GM12891 (cell line): Measurements from ENCODE around the gene CCSAP.

ENCODE experiments used
- POLR2A ChIP-seq: IDR thresholded peaks from 2 replicates; pipeline ENCODE4 v1.6.1; 2011; ENCODE audit warnings: low read depth, low read length, control low read depth
- POLR2AphosphoS5 ChIP-seq: IDR thresholded peaks from 2 replicates; pipeline ENCODE4 v1.6.1; 2011; ENCODE audit warnings: low read depth, low read length, control low read depth
- POU2F2 ChIP-seq: IDR thresholded peaks from 2 replicates; pipeline ENCODE4 v1.6.1; 2011; ENCODE audit warnings: low read depth, mild to moderate bottlenecking, control low read depth, low read length, moderate library complexity
- TAF1 ChIP-seq: IDR thresholded peaks from 2 replicates; pipeline ENCODE4 v1.6.1; 2011; ENCODE audit warnings: low read depth, low read length, control low read depth

DNA sequence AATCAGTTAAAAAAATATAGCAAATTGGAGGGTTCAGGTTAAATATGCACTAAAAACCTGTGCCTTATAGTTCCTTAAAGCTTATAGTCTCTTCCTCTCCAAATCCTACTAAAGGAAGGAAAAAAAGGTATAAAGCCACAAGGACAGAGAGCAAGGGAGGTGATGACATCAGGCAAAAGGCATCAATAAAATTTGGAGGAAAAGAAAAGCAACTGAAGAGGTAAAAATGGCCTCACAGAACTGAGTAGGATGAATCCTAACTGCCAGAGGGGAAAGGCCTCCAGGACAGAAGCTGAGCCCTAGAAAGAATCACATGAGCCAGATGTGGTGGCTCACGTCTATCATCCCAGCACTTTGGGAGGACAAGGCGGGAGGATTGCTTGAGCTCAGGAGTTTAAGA, 8.1 kb downstream of the CCSAP start:
- TF ChIP-seq POLR2A (no peak), POLR2AphosphoS5 (no peak), TAF1 (no peak), POU2F2 (no peak)
